ENCODE results near the gene HPD. TPM values are rescaled to one million over a fixed set of nuclear protein-coding genes. Genes with fewer than 3 reads are reported as not detected.

The HPD gene
- total and polyA plus RNA-seq, 10 donors: 0.57 to 2.8 (median 1.0) TPM; not detected in 1

DNA sequence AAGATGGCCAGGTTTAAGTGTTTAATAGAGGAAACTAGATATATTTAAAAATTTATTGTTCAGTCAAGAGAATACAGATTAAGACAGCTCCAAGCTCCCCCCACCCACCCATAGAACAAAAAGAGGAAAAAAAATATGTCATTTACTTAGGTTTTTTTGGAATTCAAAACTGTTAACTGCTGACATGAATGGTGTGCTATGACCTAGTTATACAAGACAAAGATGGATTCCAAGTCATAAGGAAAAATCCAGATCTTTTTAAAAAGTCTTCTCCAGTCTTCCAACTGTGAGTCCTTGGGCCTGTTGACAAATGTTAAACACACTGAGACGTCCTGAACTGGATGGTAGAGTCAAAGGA lies 56.2 kb downstream of the HPD start:
- Histone ChIP-seq H3K36me3 (peaks cover 0 to 34% (median 4%) of the 10 kb centered on the region in 6 donors), H3K9me3 (no peaks in the 10 kb centered on the region), H3K4me1 (peaks cover 37 to 71% (median 50%) of the 10 kb centered on the region in 6 donors), H3K4me3 (peak overlapping the region; percentile 66 to 92 (median 72)), H3K27me3 (replicated peaks in 1 of 7) (no peaks in the 10 kb centered on the region), H3K27ac (peak overlapping the region; percentile 99 to 100 (median 100))
- no peak for DNase-seq
- intact Hi-C loops (cut with DNase I; ENCODE audit: low total_unique reads): no loop called here
- WGBS, 5 donors: 0% methylated on average over 1 of the region's 1 CpG
- TF ChIP-seq POLR2AphosphoS5 (IDR thresholded peaks at IDR 0.05) (no peak), POLR2A (IDR thresholded peaks at IDR 0.05) (no peak)
- TF ChIP-seq, protein P1, sequence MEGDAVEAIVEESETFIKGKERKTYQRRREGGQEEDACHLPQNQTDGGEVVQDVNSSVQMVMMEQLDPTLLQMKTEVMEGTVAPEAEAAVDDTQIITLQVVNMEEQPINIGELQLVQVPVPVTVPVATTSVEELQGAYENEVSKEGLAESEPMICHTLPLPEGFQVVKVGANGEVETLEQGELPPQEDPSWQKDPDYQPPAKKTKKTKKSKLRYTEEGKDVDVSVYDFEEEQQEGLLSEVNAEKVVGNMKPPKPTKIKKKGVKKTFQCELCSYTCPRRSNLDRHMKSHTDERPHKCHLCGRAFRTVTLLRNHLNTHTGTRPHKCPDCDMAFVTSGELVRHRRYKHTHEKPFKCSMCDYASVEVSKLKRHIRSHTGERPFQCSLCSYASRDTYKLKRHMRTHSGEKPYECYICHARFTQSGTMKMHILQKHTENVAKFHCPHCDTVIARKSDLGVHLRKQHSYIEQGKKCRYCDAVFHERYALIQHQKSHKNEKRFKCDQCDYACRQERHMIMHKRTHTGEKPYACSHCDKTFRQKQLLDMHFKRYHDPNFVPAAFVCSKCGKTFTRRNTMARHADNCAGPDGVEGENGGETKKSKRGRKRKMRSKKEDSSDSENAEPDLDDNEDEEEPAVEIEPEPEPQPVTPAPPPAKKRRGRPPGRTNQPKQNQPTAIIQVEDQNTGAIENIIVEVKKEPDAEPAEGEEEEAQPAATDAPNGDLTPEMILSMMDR (IDR thresholded peaks at IDR 0.05 in 8 of 11, conservative IDR thresholded peaks at IDR 0.05 in 3 of 11): no peak

DNA sequence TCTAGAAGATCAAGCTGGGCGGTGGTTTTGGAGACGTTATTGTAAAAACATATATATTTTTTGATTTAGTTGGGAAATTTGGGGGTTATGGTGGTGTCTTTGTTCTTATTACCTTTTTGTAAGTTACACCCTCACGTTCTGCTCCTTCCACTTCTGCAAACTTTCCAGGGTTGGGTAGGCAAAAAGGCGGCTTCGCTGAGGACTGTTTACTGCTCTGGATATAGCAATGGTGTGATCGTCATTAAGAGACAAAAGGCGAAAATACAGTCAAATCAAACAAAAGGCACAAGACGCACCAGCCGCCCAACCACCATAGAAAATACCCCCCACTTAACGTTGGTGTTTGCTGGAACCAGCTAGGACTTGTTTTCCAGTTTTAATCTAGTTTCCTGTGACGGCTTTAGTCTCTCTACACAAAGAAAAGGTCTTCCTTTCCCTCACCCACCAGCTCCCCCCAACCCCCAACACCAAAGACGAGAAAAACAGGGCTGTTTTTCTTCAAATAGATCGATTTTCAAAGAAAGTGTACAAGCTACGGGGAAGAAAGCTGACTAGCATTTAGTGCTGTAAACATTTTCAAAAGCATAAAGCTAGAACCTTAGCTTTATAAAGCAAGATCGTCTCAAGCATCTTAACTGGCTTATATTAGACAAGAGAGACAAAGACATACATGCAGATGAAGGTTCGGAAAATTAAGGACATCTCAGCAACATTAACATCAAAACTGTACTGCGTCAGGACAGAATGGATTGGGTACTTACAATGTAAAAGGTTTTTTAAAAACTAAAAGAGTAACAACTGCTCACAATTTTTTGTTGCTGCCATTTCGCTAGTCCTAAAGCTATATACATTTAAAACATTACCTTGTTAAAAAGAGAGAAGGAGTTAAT lies 56.8 kb downstream of the HPD start:
- Histone ChIP-seq H3K27me3 (replicated peaks in 1 of 7) (no peaks in the 10 kb centered on the region), H3K4me1 (peaks cover 33 to 71% (median 50%) of the 10 kb centered on the region in 6 donors), H3K9me3 (no peaks in the 10 kb centered on the region), H3K4me3 (peak overlapping the region; percentile 66 to 92 (median 72)), H3K27ac (peak overlapping the region; percentile 99 to 100 (median 100)), H3K36me3 (peaks cover 0 to 34% (median 7%) of the 10 kb centered on the region in 6 donors)
- intact Hi-C loops (cut with DNase I; ENCODE audit: low total_unique reads): no loop called here
- WGBS, 5 donors: 1 to 2% (median 1%) methylated on average over 18 of the region's 18 CpGs
- TF ChIP-seq POLR2A (IDR thresholded peaks at IDR 0.05) (peak in 1 of 3 donors; percentile 19), POLR2AphosphoS5 (IDR thresholded peaks at IDR 0.05) (peak in 1 of 3 donors; percentile 61)
- TF ChIP-seq, protein P1 (IDR thresholded peaks at IDR 0.05 in 8 of 11, conservative IDR thresholded peaks at IDR 0.05 in 3 of 11): no peak
- DNase-seq: peak; percentile 72

DNA sequence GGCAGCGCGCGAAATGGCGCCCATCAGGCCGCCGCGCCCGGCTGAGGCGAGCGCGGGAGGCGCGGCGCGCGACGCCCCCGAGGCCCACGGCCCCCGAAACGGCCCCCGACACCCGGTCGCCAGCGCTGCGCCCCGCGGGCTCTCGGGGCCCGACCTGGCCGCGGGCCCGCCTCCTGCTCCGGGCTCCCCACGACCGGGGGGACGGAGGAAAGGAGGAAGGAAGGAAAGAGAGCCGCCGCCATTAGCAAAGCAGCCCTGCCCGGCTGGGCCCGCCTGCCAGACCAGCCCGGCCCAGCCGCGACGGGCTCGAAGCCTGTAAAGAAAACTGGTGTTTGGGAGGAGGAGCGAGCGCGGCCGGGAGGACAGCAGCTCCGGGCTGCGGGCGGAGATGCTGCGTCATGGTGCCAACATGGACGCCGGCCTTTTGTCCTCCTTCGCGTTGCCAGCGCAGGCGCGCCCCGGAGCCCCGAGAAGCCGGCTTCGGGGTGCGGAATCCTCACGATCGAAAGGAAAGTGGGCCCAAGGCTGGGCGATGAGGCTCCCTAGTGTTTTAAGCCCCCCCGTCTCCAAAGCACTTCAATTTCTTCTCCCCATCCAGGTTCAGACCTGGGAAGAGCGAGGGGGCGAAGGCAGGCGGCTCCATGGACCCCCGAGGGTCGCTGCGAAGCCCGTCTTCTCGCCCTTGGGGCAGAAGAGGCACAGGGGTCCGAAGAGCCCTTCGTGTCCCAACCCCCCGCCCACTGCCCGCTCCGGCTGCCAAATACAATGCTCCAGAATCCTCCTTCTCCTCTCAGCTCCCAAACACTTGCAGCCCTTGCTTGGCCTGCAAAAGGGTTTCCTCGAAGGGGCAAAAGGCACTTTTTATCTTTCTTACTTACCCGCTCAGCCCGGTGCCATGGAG lies 57.7 kb downstream of the HPD start:
- TF ChIP-seq POLR2A (IDR thresholded peaks at IDR 0.05): peak in 1 of 3 donors; percentile 63
- TF ChIP-seq POLR2AphosphoS5 (IDR thresholded peaks at IDR 0.05): peak; percentile 65 to 87 (median 86)
- TF ChIP-seq, protein P1 (IDR thresholded peaks at IDR 0.05 in 8 of 11, conservative IDR thresholded peaks at IDR 0.05 in 3 of 11): no peak
- Histone ChIP-seq H3K9me3 (no peaks in the 10 kb centered on the region), H3K36me3 (peaks cover 0 to 35% (median 12%) of the 10 kb centered on the region in 6 donors), H3K27ac (peak overlapping the region; percentile 99 to 100 (median 100)), H3K4me3 (peak overlapping the region; percentile 66 to 92 (median 72)), H3K4me1 (peaks cover 34 to 71% (median 50%) of the 10 kb centered on the region in 6 donors), H3K27me3 (replicated peaks in 1 of 7) (no peaks in the 10 kb centered on the region)
- 0 to 1% (median 1%) methylated on average over 57 to 86 of the region's 86 CpGs for WGBS, 5 donors
- intact Hi-C loops (cut with DNase I; ENCODE audit: low total_unique reads): no loop called here
- DNase-seq: peak; percentile 95
